H1 (cell line): ENCODE data around the gene RHEX. TPM values are rescaled to one million over a fixed set of nuclear protein-coding genes. Genes with fewer than 3 reads are reported as not detected.

Experiments used
- CHD1 ChIP-seq: IDR thresholded peaks from 2 replicates; pipeline ENCODE4 v1.6.1; 2012; ENCODE audit warnings: low read depth, low read length, improper control_type of control experiment
- SRF ChIP-seq: IDR thresholded peaks from 2 replicates; pipeline ENCODE4 v1.6.1; 2011; ENCODE audit warnings: mild to moderate bottlenecking, low read depth, low read length, moderate library complexity
- TBP ChIP-seq: IDR thresholded peaks from 2 replicates; pipeline ENCODE4 v1.6.1; 2011; ENCODE audit warnings: low read depth, low read length, improper control_type of control experiment
- polyA plus RNA-seq, 7 experiments: library from polyadenylated mRNA; depleted of rRNA in 3 of 7; stranded (reverse) in 5 of 7; unstranded in 2 of 7; fragments of >200 nt in 5 of 7; fragments of 200-250 nt in 2 of 7; gene quantifications; 1 replicate in 5 of 7; 2 replicates in 1 of 7; 4 replicates in 1 of 7; pipeline versions ENCODE4 v1.2.1 to v1.2.3, GENCODE V29; 2011 to 2013; ENCODE audit warnings: missing spikeins in 2 of 7, mixed read lengths in 2 of 7
- total RNA-seq: library from RNA; stranded (reverse); fragmentation: NEBNext Ultra II Directional; extraction: Animal tissue kit (Norgen Biotek cat#: 25700); gene quantifications from 2 replicates; pipeline ENCODE4 v1.2.1, GENCODE V29; 2021

Gene RHEX
- total and polyA plus RNA-seq, 2 of the 8 experiments (the other 6 are each of a cell fraction or from before 2014, with no cell fraction given), result not detected

GRCh38 chr1:206029484-206029883 lies 23.5 kb upstream of the RHEX start (continued):
- no peak for TF ChIP-seq CHD1
- no peak for TF ChIP-seq SRF
- TF ChIP-seq TBP, result no peak
